ENCODE measurements around the gene CERS6. TPM values are rescaled to one million over a fixed set of nuclear protein-coding genes. Genes with fewer than 3 reads are reported as not detected.

Gene CERS6
- total and polyA plus RNA-seq, 10 donors: 2.5 to 22.3 (median 12.8) TPM

DNA sequence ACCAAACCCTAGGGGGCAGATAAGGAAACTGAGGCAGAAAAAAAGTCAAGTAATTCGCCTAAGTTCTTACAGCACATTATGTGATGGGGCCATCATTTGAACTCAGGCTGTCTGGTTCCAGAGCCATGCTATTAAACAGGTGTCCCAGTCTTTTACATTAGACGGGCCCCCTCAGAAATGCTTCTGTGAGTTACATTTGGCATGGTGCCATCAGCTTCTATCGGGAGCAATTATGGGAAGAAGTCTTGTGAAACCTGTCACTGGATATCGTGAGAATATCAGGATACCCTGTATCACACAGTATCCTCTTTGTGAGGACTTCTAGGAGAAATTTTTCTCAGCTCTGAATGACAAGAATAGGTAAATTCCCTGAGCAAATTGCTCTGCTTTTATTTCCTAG lies 202.6 kb downstream of the CERS6 start:
- TF ChIP-seq POLR2AphosphoS5 (IDR thresholded peaks at IDR 0.05) (no peak), POLR2A (IDR thresholded peaks at IDR 0.05) (no peak)
- TF ChIP-seq, protein P1, sequence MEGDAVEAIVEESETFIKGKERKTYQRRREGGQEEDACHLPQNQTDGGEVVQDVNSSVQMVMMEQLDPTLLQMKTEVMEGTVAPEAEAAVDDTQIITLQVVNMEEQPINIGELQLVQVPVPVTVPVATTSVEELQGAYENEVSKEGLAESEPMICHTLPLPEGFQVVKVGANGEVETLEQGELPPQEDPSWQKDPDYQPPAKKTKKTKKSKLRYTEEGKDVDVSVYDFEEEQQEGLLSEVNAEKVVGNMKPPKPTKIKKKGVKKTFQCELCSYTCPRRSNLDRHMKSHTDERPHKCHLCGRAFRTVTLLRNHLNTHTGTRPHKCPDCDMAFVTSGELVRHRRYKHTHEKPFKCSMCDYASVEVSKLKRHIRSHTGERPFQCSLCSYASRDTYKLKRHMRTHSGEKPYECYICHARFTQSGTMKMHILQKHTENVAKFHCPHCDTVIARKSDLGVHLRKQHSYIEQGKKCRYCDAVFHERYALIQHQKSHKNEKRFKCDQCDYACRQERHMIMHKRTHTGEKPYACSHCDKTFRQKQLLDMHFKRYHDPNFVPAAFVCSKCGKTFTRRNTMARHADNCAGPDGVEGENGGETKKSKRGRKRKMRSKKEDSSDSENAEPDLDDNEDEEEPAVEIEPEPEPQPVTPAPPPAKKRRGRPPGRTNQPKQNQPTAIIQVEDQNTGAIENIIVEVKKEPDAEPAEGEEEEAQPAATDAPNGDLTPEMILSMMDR (IDR thresholded peaks at IDR 0.05 in 8 of 11, conservative IDR thresholded peaks at IDR 0.05 in 3 of 11): no peak
- WGBS, 5 donors: 75 to 84% (median 78%) methylated on average over 4 of the region's 4 CpGs
- H3K4me3 ChIP-seq: no peak overlapping the region
- no peaks in the 10 kb centered on the region for H3K27me3 ChIP-seq (replicated peaks in 1 of 7)
- intact Hi-C loops (cut with DNase I; ENCODE audit: low total_unique reads): no loop called here
- no peak for DNase-seq
- H3K4me1 ChIP-seq: no peaks in the 10 kb centered on the region
- no peaks in the 10 kb centered on the region for H3K36me3 ChIP-seq
- no peaks in the 10 kb centered on the region for H3K9me3 ChIP-seq
- H3K27ac ChIP-seq: no peak overlapping the region

DNA sequence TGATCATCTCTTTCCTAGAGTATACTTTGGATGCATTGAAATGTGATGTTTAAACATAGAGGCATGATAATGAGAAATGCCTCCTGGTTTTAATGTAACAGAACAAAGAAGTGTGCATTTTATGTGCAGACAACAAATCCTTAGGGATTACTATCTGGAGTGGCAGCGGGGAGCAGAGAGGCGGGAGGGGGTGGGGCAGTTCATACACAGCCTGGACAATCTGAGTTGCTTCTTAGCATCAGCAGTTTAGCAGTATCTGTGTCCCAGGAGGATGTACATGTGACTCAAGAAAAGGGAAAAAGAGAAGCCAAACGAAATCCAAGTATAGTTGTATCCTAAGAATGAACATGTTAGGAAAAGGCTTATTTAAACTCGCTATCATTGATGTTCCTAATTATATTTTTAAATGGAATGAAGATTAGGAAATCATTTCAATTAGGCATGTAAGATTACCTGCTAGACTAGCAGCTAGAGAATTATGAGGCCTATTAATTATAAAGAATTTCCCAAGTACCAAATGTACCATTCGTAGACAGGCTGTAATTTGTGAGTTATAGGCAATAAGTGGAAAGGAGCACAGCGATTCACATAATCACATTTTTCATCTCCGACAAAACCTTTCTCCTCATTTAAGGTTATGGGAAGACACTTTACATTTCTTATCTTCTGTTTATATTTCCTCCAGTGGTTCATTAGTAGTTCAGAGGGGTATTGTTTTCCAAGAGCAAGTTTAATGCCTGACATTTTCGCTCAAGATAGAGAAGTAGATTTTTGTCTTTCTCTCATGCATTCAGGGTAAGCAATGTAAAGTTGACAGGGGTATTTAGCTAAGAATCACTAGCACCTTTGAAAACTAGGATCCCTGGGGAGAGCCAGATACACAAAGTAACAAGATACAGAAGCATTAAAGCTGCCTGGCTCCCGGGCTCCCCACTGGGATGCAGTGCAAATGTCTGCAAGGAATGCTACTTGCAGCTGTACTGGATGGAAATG lies 205.1 kb downstream of the CERS6 start:
- Histone ChIP-seq H3K4me3 (no peak overlapping the region), H3K4me1 (no peaks in the 10 kb centered on the region), H3K36me3 (no peaks in the 10 kb centered on the region), H3K27me3 (replicated peaks in 1 of 7) (no peaks in the 10 kb centered on the region), H3K9me3 (no peaks in the 10 kb centered on the region), H3K27ac (no peak overlapping the region)
- no peak for DNase-seq
- 86 to 92% (median 89%) methylated on average over 9 of the region's 9 CpGs for WGBS, 5 donors
- TF ChIP-seq, protein P1 (IDR thresholded peaks at IDR 0.05 in 8 of 11, conservative IDR thresholded peaks at IDR 0.05 in 3 of 11): no peak
- TF ChIP-seq POLR2AphosphoS5 (IDR thresholded peaks at IDR 0.05): no peak
- TF ChIP-seq POLR2A (IDR thresholded peaks at IDR 0.05): no peak
- intact Hi-C loops (cut with DNase I; ENCODE audit: low total_unique reads): no loop called here

GRCh38 chr2:168661863-168662256 lies 205.8 kb downstream of the CERS6 start:
- H3K27ac ChIP-seq: no peak overlapping the region
- H3K4me3 ChIP-seq: no peak overlapping the region
- TF ChIP-seq POLR2A (IDR thresholded peaks at IDR 0.05) (no peak), POLR2AphosphoS5 (IDR thresholded peaks at IDR 0.05) (no peak)
- TF ChIP-seq, protein P1 (IDR thresholded peaks at IDR 0.05 in 8 of 11, conservative IDR thresholded peaks at IDR 0.05 in 3 of 11): no peak
- no peaks in the 10 kb centered on the region for H3K27me3 ChIP-seq (replicated peaks in 1 of 7)
- intact Hi-C loops (cut with DNase I; ENCODE audit: low total_unique reads): no loop called here
- H3K36me3 ChIP-seq: no peaks in the 10 kb centered on the region
- 81 to 93% (median 88%) methylated on average over 3 of the region's 3 CpGs for WGBS, 5 donors
- no peak for DNase-seq
- no peaks in the 10 kb centered on the region for H3K4me1 ChIP-seq
- no peaks in the 10 kb centered on the region for H3K9me3 ChIP-seq

DNA sequence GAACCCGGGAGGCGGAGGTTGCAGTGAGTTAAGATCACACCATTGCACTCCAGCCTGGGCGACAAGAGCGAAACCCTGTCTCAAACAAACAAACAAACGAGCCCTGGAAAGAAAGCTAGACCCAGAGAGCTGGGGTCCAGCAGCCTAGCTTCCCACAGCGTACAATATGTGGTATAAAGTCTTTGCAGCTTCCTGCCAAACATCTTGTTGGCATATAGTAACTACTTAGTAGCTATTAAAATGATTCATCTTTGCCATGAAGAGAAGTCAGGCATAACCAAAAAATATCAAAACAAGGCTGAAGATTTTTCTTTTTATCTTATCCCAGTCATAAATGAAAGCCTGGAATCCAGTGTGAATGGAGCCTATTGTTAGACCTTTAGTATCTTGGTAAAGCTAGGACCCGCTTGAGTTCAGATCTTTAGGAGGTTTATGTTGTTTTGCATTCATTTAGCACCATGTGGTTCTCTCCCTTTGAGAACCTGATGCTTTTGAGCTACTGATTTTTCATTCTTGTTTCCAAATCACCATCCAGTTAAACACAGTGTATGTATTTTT lies 206.7 kb downstream of the CERS6 start:
- intact Hi-C loops (cut with DNase I; ENCODE audit: low total_unique reads): no loop called here
- H3K4me1 ChIP-seq: no peaks in the 10 kb centered on the region
- 88 to 97% (median 92%) methylated on average over 7 of the region's 7 CpGs for WGBS, 5 donors
- no peak overlapping the region for H3K4me3 ChIP-seq
- H3K27ac ChIP-seq: no peak overlapping the region
- H3K27me3 ChIP-seq (replicated peaks in 1 of 7): no peaks in the 10 kb centered on the region
- H3K9me3 ChIP-seq: no peaks in the 10 kb centered on the region
- no peak for DNase-seq
- TF ChIP-seq POLR2AphosphoS5 (IDR thresholded peaks at IDR 0.05) (no peak), POLR2A (IDR thresholded peaks at IDR 0.05) (no peak)
- TF ChIP-seq, protein P1 (IDR thresholded peaks at IDR 0.05 in 8 of 11, conservative IDR thresholded peaks at IDR 0.05 in 3 of 11): no peak
- H3K36me3 ChIP-seq: no peaks in the 10 kb centered on the region

Measured in spleen (tissue), 11 donors.